SU-DHL-6 (cell line): ENCODE data around the gene AARS2.

ENCODE experiments used
- H2AFZ ChIP-seq: fragments of 200-600 bp; sonication (generic); 2 replicates; pipeline ENCODE4 v1.6.1; 2014; ENCODE audit warnings: low read depth, mild to moderate bottlenecking, moderate library complexity, mixed read lengths, antibody characterized with exemption, low read length; ENCODE audit not compliant: severe bottlenecking
- H3F3A ChIP-seq: fragments of 200-600 bp; shearing (Covaris generic); 2 replicates; pipeline ENCODE4 v1.6.0; 2016; ENCODE audit warnings: antibody characterized with exemption, mild to moderate bottlenecking; ENCODE audit not compliant: insufficient read depth
- H3K27ac ChIP-seq: fragments of 200-600 bp; sonication (generic); 2 replicates; pipeline ENCODE4 v1.5.1; 2016; ENCODE audit warnings: low read depth, mild to moderate bottlenecking, low read length, moderate library complexity, mixed read lengths
- H3K27me3 ChIP-seq: fragments of 200-600 bp; sonication (generic), shearing (Covaris generic); 2 replicates; pipeline ENCODE4 v1.6.0; 2014; ENCODE audit warnings: mild to moderate bottlenecking, low read length
- H3K36me3 ChIP-seq: fragments of 200-600 bp; sonication (generic); 2 replicates; pipeline ENCODE4 v1.6.1; 2014; ENCODE audit warnings: mild to moderate bottlenecking, low read length, mixed read lengths
- H3K4me2 ChIP-seq: fragments of 300-600, 200-600 bp; shearing (Covaris generic), sonication (generic); 2 replicates; pipeline ENCODE4 v1.6.0; 2014; ENCODE audit warnings: low read length, low read depth, mild to moderate bottlenecking; ENCODE audit not compliant: poor library complexity, severe bottlenecking
- H3K4me3 ChIP-seq: fragments of 200-600 bp; sonication (generic); 2 replicates; pipeline ENCODE4 v1.5.1; 2014; ENCODE audit warnings: antibody characterized with exemption, low read length, mild to moderate bottlenecking, mixed read lengths; ENCODE audit not compliant: insufficient read depth, poor library complexity, severe bottlenecking
- H3K79me2 ChIP-seq: fragments of 200-600 bp; sonication (generic); 2 replicates; pipeline ENCODE4 v1.6.1; 2014; ENCODE audit warnings: mild to moderate bottlenecking, low read length, moderate library complexity; ENCODE audit not compliant: insufficient read depth
- H3K9ac ChIP-seq: fragments of 200-600 bp; sonication (generic); 2 replicates; pipeline ENCODE4 v1.7.0; 2014; ENCODE audit warnings: mild to moderate bottlenecking, low read length
- H3K9me2 ChIP-seq: fragments of 200-600 bp; sonication (generic); replicated peaks from 2 replicates; pipeline ENCODE4 v1.6.1; 2014; ENCODE audit warnings: low read length; ENCODE audit not compliant: insufficient read depth
- H3K9me3 ChIP-seq: fragments of 200-600 bp; sonication (generic); 2 replicates; pipeline ENCODE4 v1.6.1; 2014; ENCODE audit warnings: low read length, mixed read lengths; ENCODE audit not compliant: insufficient read depth
- H4K20me1 ChIP-seq: fragments of 200-600 bp; sonication (generic); 2 replicates; pipeline ENCODE4 v1.6.1; 2014; ENCODE audit warnings: low read depth, mild to moderate bottlenecking, antibody characterized with exemption, low read length, moderate library complexity, mixed read lengths
- EZH2phosphoT487 ChIP-seq: fragments of 200-600 bp; sonication (generic), shearing (Covaris generic); conservative IDR thresholded peaks from 2 replicates; pipeline ENCODE4 v1.6.1; 2018; ENCODE audit warnings: mild to moderate bottlenecking, antibody characterized with exemption, low read length, moderate library complexity, mixed read lengths
- TF ChIP-seq, protein P1 (sequence below): fragments of 200-600 bp; sonication (generic); IDR thresholded peaks from one replicate; pipeline ENCODE4 v1.5.1; 2017; ENCODE audit warnings: antibody characterized with exemption, mild to moderate bottlenecking, low read length, moderate library complexity; ENCODE audit not compliant: insufficient read depth, poor library complexity, severe bottlenecking

AARS2 gene

DNA sequence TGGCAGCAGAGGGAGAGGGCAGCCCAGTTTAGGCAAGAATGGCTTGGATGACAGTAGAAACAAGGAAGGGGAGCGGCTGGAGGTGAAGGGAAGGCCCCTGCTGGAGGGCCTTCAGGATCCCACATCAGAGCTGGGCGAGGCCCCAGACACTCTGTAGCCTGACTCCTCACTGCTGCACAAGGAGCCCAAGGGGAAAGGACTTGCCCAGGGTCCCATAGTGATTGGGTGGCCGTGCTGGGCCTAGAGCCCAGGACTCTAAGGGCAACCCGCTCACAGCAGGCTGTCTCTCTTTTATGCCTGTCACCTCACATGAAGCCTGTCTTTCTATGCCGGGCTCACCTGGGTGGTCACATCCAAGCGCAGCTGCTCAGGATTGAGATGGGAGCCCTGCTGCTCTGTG is 9.3 kb downstream of the AARS2 start:
- Histone ChIP-seq H3K27ac (no peak overlapping the region), H2AFZ (no peak overlapping the region), H3K27me3 (no peaks in the 10 kb centered on the region), H3K9me3 (no peaks in the 10 kb centered on the region), H3K79me2 (no peaks in the 10 kb centered on the region), H4K20me1 (no peaks in the 10 kb centered on the region), H3K9me2 (no peaks in the 10 kb centered on the region), H3K36me3 (no peaks in the 10 kb centered on the region), H3F3A (no peaks in the 10 kb centered on the region), H3K9ac (no peak overlapping the region), H3K4me3 (no peak overlapping the region), H3K4me2 (no peak overlapping the region)
- TF ChIP-seq, protein P1, sequence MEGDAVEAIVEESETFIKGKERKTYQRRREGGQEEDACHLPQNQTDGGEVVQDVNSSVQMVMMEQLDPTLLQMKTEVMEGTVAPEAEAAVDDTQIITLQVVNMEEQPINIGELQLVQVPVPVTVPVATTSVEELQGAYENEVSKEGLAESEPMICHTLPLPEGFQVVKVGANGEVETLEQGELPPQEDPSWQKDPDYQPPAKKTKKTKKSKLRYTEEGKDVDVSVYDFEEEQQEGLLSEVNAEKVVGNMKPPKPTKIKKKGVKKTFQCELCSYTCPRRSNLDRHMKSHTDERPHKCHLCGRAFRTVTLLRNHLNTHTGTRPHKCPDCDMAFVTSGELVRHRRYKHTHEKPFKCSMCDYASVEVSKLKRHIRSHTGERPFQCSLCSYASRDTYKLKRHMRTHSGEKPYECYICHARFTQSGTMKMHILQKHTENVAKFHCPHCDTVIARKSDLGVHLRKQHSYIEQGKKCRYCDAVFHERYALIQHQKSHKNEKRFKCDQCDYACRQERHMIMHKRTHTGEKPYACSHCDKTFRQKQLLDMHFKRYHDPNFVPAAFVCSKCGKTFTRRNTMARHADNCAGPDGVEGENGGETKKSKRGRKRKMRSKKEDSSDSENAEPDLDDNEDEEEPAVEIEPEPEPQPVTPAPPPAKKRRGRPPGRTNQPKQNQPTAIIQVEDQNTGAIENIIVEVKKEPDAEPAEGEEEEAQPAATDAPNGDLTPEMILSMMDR, result no peak
- no peak for TF ChIP-seq EZH2phosphoT487

DNA sequence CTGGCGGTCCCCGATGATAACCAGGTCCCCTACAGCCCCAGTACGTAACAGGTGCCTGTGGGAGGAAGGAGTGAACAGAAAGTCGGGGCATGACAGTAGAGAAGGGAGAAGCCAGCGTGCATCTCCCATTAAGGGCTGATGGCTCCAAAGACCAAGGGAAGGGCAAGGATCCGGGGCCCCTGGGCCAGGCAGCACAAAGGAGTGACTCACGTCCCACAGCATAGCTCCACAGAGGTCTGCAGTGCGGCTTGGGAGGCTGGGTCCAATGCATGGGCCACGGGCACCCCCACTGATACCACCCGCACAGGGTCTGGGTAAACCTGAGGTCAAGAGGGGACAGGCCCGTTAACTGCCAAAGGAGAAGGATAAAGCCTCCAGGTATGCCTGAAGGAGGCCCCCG is 10.3 kb downstream of the AARS2 start:
- Histone ChIP-seq H3K4me2 (no peak overlapping the region), H4K20me1 (no peaks in the 10 kb centered on the region), H3K36me3 (no peaks in the 10 kb centered on the region), H3K79me2 (no peaks in the 10 kb centered on the region), H3K27ac (no peak overlapping the region), H3K27me3 (no peaks in the 10 kb centered on the region), H3K9me2 (no peaks in the 10 kb centered on the region), H3K4me3 (no peak overlapping the region), H2AFZ (no peak overlapping the region), H3K9ac (no peak overlapping the region), H3K9me3 (no peaks in the 10 kb centered on the region), H3F3A (no peaks in the 10 kb centered on the region)
- TF ChIP-seq EZH2phosphoT487, result no peak
- TF ChIP-seq, protein P1, result no peak

DNA sequence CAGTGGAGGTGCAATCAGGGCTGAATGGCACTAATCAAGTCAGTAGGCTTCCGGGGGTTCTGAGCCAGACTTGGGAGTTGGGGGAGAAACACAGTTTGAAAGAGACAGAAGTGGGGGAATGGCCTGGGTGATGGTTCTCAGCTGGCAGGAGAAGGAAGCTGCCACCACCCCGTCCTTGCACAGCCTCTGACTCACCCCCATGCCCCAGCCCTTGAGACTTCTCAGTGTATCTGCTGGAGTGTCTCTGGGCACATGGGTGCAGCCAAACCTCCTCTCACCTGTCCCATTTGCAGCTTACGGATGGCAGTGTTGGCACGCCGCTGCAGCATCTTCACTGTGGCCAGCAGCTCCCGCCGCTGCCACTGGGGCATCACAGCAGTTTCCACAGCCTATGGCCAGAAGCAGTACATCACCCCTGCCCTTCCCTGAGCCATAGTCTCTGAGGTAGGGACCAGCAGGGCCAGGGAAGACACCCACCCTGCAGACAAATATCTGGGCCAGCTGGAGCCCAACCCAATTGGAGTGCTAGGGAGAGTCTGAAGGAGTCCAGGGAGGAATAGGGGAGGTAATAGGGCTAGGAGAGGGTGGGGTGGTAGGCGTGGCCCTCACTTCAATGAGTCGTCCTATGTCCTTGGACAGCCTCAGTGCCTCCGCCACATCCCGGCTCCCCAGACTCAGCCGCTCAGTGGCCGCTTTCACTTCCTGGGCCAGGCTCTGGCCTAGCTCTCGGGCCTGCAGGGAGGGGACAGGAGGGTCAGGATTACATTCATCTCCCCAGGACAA is 11.2 kb downstream of the AARS2 start:
- no peaks in the 10 kb centered on the region for H4K20me1 ChIP-seq
- H3K9me3 ChIP-seq, result no peaks in the 10 kb centered on the region
- no peak overlapping the region for H3K27ac ChIP-seq
- H3K27me3 ChIP-seq, result no peaks in the 10 kb centered on the region
- H3K9me2 ChIP-seq, result no peaks in the 10 kb centered on the region
- no peaks in the 10 kb centered on the region for H3K79me2 ChIP-seq
- no peaks in the 10 kb centered on the region for H3F3A ChIP-seq
- no peak overlapping the region for H2AFZ ChIP-seq
- TF ChIP-seq EZH2phosphoT487, result no peak
- TF ChIP-seq, protein P1, result no peak
- no peak overlapping the region for H3K9ac ChIP-seq
- H3K4me2 ChIP-seq, result no peak overlapping the region
- H3K4me3 ChIP-seq, result no peak overlapping the region
- no peaks in the 10 kb centered on the region for H3K36me3 ChIP-seq
